GM12878 (cell line): Measurements from ENCODE around the gene EXOC3L1. TPM values are rescaled to one million over a fixed set of nuclear protein-coding genes. Genes with fewer than 3 reads are reported as not detected.

Source experiments
- ATAC-seq: fragments of 200-7000 bp; cut with Tn5 transposase; 3 replicates; pipeline ENCODE4 v1.9.1; 2020; ENCODE audit warnings: mild to moderate bottlenecking, moderate library complexity
- BruUV-seq: library from RNA; stranded (reverse); fragments of 400-500 nt; replicated peaks from 2 replicates; lab custom pipeline; 2021; lab: Mats Ljungman, UMichigan
- CTCF ChIA-PET: fragments of 300-600 bp; sonication (Branson Sonifier 250); formaldehyde crosslinking; extraction: SDS; loops from one replicate; lab custom pipeline; 2021; ENCODE audit warnings: inconsistent platforms; lab: Yijun Ruan, JAX
- POLR2A ChIA-PET: fragments of 350-600 bp; formaldehyde crosslinking; extraction: SDS; loops from one replicate; lab custom pipeline; 2021; ENCODE audit warnings: inconsistent platforms; lab: Charles Lee
- RAD21 ChIA-PET: fragments of 300-600 bp; sonication (Branson Sonifier 250); formaldehyde crosslinking; loops from one replicate; lab custom pipeline; 2023; ENCODE audit warnings: antibody characterized with exemption; ENCODE audit not compliant: unreplicated experiment; lab: Charles Lee
- SMC1A ChIA-PET: fragments of 300-600 bp; sonication (Branson Sonifier 250); formaldehyde crosslinking; loops from one replicate; lab custom pipeline; 2023; ENCODE audit not compliant: unreplicated experiment, uncharacterized antibody; lab: Charles Lee
- DNase-seq: peaks from one replicate; pipeline ENCODE4 v3.0.0-alpha.2; 2011; ENCODE audit warnings: low read depth, low spot score
- FAIRE-seq: peaks from 3 replicates; lab custom pipeline; 2011; peaks lifted over from hg19 to GRCh38; lab: Jason Lieb, UNC
- H2AFZ ChIP-seq: 2 replicates; pipeline ENCODE4 v1.6.0; 2011; ENCODE audit warnings: low read depth, low read length, control low read depth; ENCODE audit not compliant: control insufficient read depth
- H3K27ac ChIP-seq: 2 replicates; pipeline ENCODE4 v1.5.1; 2011; ENCODE audit warnings: control low read depth; ENCODE audit not compliant: control insufficient read depth, insufficient read depth
- H3K27me3 ChIP-seq, 2 experiments: replicated peaks in 1 of 2; 2 replicates each; pipeline versions ENCODE4 v1.6.0 to v1.6.1; 2011; ENCODE audit warnings: low read length in 1 of 2; ENCODE audit not compliant: control insufficient read depth in 2 of 2, insufficient read depth in 2 of 2
- H3K36me3 ChIP-seq, 2 experiments: 2 replicates each; pipeline ENCODE4 v1.5.1; 2011; ENCODE audit warnings: low read length in 1 of 2; ENCODE audit not compliant: control insufficient read depth in 2 of 2, insufficient read depth in 2 of 2
- H3K4me1 ChIP-seq: 2 replicates; pipeline ENCODE4 v1.6.1; 2011; ENCODE audit warnings: mild to moderate bottlenecking, low read length, moderate library complexity, mixed read lengths; ENCODE audit not compliant: control insufficient read depth, insufficient read depth
- H3K4me2 ChIP-seq: 2 replicates; pipeline ENCODE4 v1.6.0; 2011; ENCODE audit warnings: control low read depth; ENCODE audit not compliant: control insufficient read depth, insufficient read depth
- H3K4me3 ChIP-seq: fragments of 200-600 bp; sonication (generic); 2 replicates; pipeline ENCODE4 v1.5.1; 2016
- H3K79me2 ChIP-seq: 2 replicates; pipeline ENCODE4 v1.6.0; 2011; ENCODE audit warnings: low read length; ENCODE audit not compliant: control insufficient read depth, insufficient read depth
- H3K9ac ChIP-seq: 2 replicates; pipeline ENCODE4 v1.8.0; 2011; ENCODE audit warnings: low read length, control low read depth, mixed read lengths; ENCODE audit not compliant: control insufficient read depth, insufficient read depth
- H3K9me3 ChIP-seq: replicated peaks from 3 replicates; pipeline ENCODE4 v1.5.1; 2011; ENCODE audit warnings: mild to moderate bottlenecking, low read length; ENCODE audit not compliant: control insufficient read depth, insufficient read depth
- H4K20me1 ChIP-seq: 2 replicates; pipeline ENCODE4 v1.6.0; 2011; ENCODE audit not compliant: control insufficient read depth, insufficient read depth
- IKZF2 ChIP-seq, 2 experiments: fragments of 450-650 bp; IDR thresholded peaks; 2 replicates each; pipeline ENCODE4 v1.6.1; 2017; ENCODE audit warnings: mild to moderate bottlenecking in 2 of 2, moderate library complexity in 2 of 2
- JUNB ChIP-seq: IDR thresholded peaks from 2 replicates; pipeline ENCODE4 v1.6.1; 2016; ENCODE audit warnings: antibody characterized with exemption, mild to moderate bottlenecking
- MEF2B ChIP-seq: fragments of 450-650 bp; IDR thresholded peaks from 2 replicates; pipeline ENCODE4 v1.6.1; 2018; ENCODE audit warnings: mild to moderate bottlenecking, moderate library complexity; ENCODE audit not compliant: partially characterized antibody, poor library complexity, severe bottlenecking
- NR2C1 ChIP-seq: fragments of 450-650 bp; IDR thresholded peaks from 2 replicates; pipeline ENCODE4 v1.6.1; 2017; ENCODE audit warnings: antibody characterized with exemption, mild to moderate bottlenecking, moderate library complexity
- PAX5 ChIP-seq: IDR thresholded peaks from 2 replicates; pipeline ENCODE4 v1.6.1; 2011; ENCODE audit warnings: low read depth, low read length, borderline replicate concordance
- POU2F2 ChIP-seq: IDR thresholded peaks from 3 replicates; pipeline ENCODE4 v1.6.1; 2011; ENCODE audit warnings: low read depth, mild to moderate bottlenecking, low read length, borderline replicate concordance
- PRDM15 ChIP-seq: fragments of 450-650 bp; formaldehyde crosslinking; IDR thresholded peaks from 2 replicates; pipeline ENCODE4 v1.4.0; 2020; ENCODE audit warnings: mild to moderate bottlenecking, moderate library complexity
- WRNIP1 ChIP-seq: IDR thresholded peaks from 2 replicates; pipeline ENCODE4 v1.6.1; 2011; ENCODE audit warnings: low read depth, low read length, improper control_type of control experiment, borderline replicate concordance
- YY1 ChIP-seq: IDR thresholded peaks from 2 replicates; pipeline ENCODE4 v1.6.1; 2011; ENCODE audit warnings: low read depth, mild to moderate bottlenecking, low read length
- WGBS: methylation state at CpG from one replicate; pipeline ENCODE4 v1.1.6; 2016; ENCODE audit warnings: low lambda C conversion rate; ENCODE audit not compliant: insufficient replicate concordance, insufficient coverage; ENCODE audit errors: missing lambda C conversion rate; 5-methylcytosine and 5-hydroxymethylcytosine counted together
- in situ Hi-C: fragments of 300-500 bp; cut with MboI; formaldehyde crosslinking; loops from 9 replicates; pipeline ENCODE4 v1.14.3; 2018; ENCODE audit warnings: mixed read lengths
- intact Hi-C: fragments of 100-400 bp; cut with micrococcal nuclease; formaldehyde crosslinking; loops from one replicate; pipeline ENCODE4 v1.14.2; 2022; ENCODE audit not compliant: unreplicated experiment
- polyA plus RNA-seq, 11 experiments: library from polyadenylated mRNA; depleted of rRNA in 4 of 11; unstranded in 6 of 11; stranded (reverse) in 5 of 11; fragments of >200 nt; fragmentation: Nextera tagmentation in 4 of 11; fragmentation: Illumina TruSeq in 1 of 11; extraction: Ambion mirVana in 4 of 11; extraction: Trizol in 1 of 11; gene quantifications; 1 replicate in 1 of 11; 2 replicates in 10 of 11; pipeline versions ENCODE4 v1.2.1 to v1.2.3, GENCODE V29; 2011 to 2016; ENCODE audit warnings: inconsistent platforms in 2 of 11, missing spikeins in 2 of 11, low read depth in 1 of 11
- total RNA-seq, 4 experiments: library from RNA; depleted of rRNA in 3 of 4; stranded (reverse); fragments of >200 nt in 3 of 4; fragmentation: Illumina TruSeq in 1 of 4; extraction: Trizol in 1 of 4; gene quantifications; 2 replicates each; pipeline versions ENCODE4 v1.2.1 to v1.2.3, GENCODE V29; 2013 to 2021
- TF ChIP-seq, protein P1 (sequence below): fragments of 450-650 bp; IDR thresholded peaks from 2 replicates; pipeline ENCODE4 v1.6.1; 2017; ENCODE audit warnings: mild to moderate bottlenecking, low read depth, inconsistent platforms; ENCODE audit not compliant: poor library complexity, severe bottlenecking
- TF ChIP-seq, protein P2 (sequence below): fragments of 450-650 bp; formaldehyde crosslinking; IDR thresholded peaks from 2 replicates; pipeline ENCODE4 v1.4.0; 2022; ENCODE audit warnings: mild to moderate bottlenecking, moderate library complexity

The EXOC3L1 gene
- total and polyA plus RNA-seq, 10 of the 15 experiments (the other 5 are each of a cell fraction or from before 2014, with no cell fraction given) = 0.07 to 0.42 TPM; not detected in 8

DNA sequence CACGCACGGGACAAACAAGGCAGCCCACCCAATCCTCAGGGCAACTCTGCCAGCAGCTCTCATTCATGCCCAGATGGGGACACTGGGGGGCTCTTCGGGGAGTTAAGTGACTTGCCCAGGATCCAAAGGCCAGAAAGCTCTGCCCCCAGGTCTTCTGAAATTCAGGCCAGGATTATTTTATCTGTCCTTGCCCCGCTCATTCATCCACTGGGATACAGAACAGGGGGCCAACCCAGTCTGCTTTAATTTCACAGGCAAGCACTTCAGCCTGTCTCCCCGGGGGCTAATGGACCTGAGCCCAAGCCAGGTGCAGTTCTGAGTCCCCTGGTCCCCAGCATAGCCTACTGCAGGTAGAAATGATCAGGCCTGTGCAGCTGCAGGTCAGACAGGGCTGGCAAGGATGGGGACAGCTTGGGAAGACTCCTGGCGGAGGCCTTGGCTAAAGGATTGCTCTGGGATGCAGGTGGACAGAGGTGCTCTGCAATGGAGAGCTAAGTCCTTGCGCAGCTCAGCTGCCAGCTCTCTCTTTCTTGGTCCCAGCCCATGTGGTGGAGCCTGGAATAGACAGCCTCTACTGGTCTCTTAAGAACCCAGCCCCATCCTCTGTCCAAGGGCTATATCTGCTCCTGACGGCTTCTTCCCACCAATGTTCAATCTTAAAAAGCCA lies 38.4 kb downstream of the EXOC3L1 start:
- Histone ChIP-seq H2AFZ (no peak overlapping the region; the same call in 1 of the 2 replicates), H3K27me3 (no peaks in the 10 kb centered on the region), H3K9me3 (no peaks in the 10 kb centered on the region), H3K27ac (no peak overlapping the region), H3K79me2 (no peaks in the 10 kb centered on the region; the same call in 1 of the 2 replicates), H4K20me1 (peaks cover 4% of the 10 kb centered on the region; the same call in 1 of the 2 replicates), H3K9ac (no peak overlapping the region), H3K4me1 (peaks cover 5% of the 10 kb centered on the region), H3K36me3 (peaks cover 9 to 14% of the 10 kb centered on the region in 2 experiments; a peak in 3 of 4 replicates), H3K4me2 (no peak overlapping the region), H3K4me3 (peak overlapping the region; percentile 74; the same call in 1 of the 2 replicates)
- ATAC-seq = peak; percentile 15; the same call in 2 of the 3 replicates
- no peak for FAIRE-seq
- no TSS peak for BruUV-seq
- ChIA-PET SMC1A (interaction anchor here (0.9 to 2.0 kb wide), 12 partner anchors 9 to 137 kb away, joined by 3 to 8 read pairs (median 4); no protein-coding TSS in a partner anchor), POLR2A (interaction anchor here (1.0 to 1.3 kb wide), 3 partner anchors 8 to 134 kb away, joined by 3 to 5 read pairs (median 4); partner anchors contain the start of gene TRADD), CTCF (interaction anchor here (0.6 to 10.0 kb wide), 13 partner anchors 11 to 204 kb away, joined by 3 to 98 read pairs (median 4); partner anchors contain the start of gene NOL3), RAD21 (interaction anchor here (0.9 to 2.5 kb wide), 4 partner anchors 9 to 134 kb away, joined by 3 to 14 read pairs (median 4); no protein-coding TSS in a partner anchor)
- intact Hi-C loops (loop anchor here (2.0 kb wide), 1 partner anchor 133 kb away; no protein-coding TSS in a partner anchor), in situ Hi-C loops (loop anchor here (5.0 to 10.0 kb wide), 2 partner anchors 134 to 177 kb away; no protein-coding TSS in a partner anchor)
- WGBS = 62% methylated on average over 8 of the region's 8 CpGs
- DNase-seq = no peak
- no peak for TF ChIP-seq NR2C1
- no peak for TF ChIP-seq IKZF2 (IDR thresholded peaks at IDR 0.05)
- TF ChIP-seq POU2F2 = no peak
- TF ChIP-seq, protein P1, sequence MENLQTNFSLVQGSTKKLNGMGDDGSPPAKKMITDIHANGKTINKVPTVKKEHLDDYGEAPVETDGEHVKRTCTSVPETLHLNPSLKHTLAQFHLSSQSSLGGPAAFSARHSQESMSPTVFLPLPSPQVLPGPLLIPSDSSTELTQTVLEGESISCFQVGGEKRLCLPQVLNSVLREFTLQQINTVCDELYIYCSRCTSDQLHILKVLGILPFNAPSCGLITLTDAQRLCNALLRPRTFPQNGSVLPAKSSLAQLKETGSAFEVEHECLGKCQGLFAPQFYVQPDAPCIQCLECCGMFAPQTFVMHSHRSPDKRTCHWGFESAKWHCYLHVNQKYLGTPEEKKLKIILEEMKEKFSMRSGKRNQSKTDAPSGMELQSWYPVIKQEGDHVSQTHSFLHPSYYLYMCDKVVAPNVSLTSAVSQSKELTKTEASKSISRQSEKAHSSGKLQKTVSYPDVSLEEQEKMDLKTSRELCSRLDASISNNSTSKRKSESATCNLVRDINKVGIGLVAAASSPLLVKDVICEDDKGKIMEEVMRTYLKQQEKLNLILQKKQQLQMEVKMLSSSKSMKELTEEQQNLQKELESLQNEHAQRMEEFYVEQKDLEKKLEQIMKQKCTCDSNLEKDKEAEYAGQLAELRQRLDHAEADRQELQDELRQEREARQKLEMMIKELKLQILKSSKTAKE = no peak
- TF ChIP-seq MEF2B = no peak
- TF ChIP-seq PRDM15 (CRISPR knock-in tag) = no peak
- no peak for TF ChIP-seq JUNB
- no peak for TF ChIP-seq YY1
- TF ChIP-seq, protein P2, sequence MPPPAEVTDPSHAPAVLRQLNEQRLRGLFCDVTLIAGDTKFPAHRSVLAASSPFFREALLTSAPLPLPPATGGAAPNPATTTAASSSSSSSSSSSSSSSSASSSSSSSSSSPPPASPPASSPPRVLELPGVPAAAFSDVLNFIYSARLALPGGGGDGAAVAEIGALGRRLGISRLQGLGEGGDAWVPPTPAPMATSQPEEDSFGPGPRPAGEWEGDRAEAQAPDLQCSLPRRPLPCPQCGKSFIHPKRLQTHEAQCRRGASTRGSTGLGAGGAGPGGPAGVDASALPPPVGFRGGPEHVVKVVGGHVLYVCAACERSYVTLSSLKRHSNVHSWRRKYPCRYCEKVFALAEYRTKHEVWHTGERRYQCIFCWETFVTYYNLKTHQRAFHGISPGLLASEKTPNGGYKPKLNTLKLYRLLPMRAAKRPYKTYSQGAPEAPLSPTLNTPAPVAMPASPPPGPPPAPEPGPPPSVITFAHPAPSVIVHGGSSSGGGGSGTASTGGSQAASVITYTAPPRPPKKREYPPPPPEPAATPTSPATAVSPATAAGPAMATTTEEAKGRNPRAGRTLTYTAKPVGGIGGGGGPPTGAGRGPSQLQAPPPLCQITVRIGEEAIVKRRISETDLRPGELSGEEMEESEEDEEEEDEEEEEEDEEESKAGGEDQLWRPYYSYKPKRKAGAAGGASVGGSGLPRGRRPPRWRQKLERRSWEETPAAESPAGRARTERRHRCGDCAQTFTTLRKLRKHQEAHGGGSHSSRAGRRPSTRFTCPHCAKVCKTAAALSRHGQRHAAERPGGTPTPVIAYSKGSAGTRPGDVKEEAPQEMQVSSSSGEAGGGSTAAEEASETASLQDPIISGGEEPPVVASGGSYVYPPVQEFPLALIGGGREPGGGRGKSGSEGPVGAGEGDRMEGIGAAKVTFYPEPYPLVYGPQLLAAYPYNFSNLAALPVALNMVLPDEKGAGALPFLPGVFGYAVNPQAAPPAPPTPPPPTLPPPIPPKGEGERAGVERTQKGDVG (CRISPR knock-in tag) = no peak
- no peak for TF ChIP-seq WRNIP1
- TF ChIP-seq PAX5 = no peak
